AG10803 (cell line): Measurements from ENCODE around the gene CABP1.

ENCODE experiments used
- DNase-seq: peaks from one replicate; pipeline ENCODE4 v3.0.0; 2010; ENCODE audit warnings: low read depth
- H3K4me3 ChIP-seq: 2 replicates; pipeline ENCODE4 v1.5.1; 2011; ENCODE audit warnings: mild to moderate bottlenecking, low read length, control low read depth
- TF ChIP-seq, protein P1 (sequence below): conservative IDR thresholded peaks from 2 replicates; pipeline ENCODE4 v1.5.1; 2011; ENCODE audit warnings: mild to moderate bottlenecking, low read length, control low read depth, inconsistent platforms

Gene CABP1

DNA sequence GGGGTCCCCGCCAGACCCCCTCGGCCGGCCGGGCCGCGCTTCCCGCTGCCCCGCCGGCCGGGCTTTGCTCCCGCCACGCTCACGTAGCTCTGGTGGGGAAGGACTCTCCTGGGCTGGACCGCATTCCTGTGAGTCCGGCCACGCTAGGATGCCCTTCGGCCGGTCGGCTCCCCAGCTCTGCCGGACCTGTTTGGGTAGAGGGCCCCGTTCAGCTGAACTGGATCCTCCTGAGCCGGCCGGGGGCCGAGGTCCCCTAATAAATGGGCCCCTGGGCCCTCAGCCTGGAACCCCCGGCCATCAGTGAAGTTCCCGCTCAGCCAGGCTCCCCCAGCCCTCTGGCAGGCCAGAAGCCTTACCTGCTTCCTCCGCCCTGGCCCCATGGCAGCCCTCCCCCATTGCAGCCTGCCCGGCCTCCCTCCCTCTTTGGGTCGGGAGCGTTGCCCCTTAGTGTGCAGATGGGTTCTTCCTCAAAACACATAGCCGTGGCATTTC lies 70.4 kb downstream of the CABP1 start:
- H3K4me3 ChIP-seq: peak overlapping the region; percentile 77
- DNase-seq: no peak
- TF ChIP-seq, protein P1, sequence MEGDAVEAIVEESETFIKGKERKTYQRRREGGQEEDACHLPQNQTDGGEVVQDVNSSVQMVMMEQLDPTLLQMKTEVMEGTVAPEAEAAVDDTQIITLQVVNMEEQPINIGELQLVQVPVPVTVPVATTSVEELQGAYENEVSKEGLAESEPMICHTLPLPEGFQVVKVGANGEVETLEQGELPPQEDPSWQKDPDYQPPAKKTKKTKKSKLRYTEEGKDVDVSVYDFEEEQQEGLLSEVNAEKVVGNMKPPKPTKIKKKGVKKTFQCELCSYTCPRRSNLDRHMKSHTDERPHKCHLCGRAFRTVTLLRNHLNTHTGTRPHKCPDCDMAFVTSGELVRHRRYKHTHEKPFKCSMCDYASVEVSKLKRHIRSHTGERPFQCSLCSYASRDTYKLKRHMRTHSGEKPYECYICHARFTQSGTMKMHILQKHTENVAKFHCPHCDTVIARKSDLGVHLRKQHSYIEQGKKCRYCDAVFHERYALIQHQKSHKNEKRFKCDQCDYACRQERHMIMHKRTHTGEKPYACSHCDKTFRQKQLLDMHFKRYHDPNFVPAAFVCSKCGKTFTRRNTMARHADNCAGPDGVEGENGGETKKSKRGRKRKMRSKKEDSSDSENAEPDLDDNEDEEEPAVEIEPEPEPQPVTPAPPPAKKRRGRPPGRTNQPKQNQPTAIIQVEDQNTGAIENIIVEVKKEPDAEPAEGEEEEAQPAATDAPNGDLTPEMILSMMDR: no peak

DNA sequence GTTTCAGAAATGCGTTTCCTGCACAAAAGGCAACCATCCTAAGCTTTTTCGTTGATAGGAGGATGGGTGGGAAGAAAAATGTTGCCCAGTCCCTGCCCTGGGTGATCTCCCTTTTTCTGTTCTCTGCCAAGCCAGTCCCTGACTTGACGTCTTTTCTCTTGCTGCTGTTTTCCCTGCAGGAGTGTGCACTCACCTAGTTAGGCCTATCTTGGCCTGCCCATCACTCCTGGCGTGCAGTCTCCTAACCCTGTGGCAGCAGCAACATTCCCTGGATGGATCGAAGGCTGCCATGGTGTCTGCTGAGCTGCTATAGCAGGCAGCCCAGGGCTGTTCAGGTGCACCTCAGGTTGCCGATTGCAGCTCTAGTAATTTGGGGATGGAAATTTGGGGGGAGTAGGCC lies 71.0 kb downstream of the CABP1 start:
- H3K4me3 ChIP-seq: peak overlapping the region; percentile 77
- DNase-seq: no peak
- TF ChIP-seq, protein P1: no peak

DNA sequence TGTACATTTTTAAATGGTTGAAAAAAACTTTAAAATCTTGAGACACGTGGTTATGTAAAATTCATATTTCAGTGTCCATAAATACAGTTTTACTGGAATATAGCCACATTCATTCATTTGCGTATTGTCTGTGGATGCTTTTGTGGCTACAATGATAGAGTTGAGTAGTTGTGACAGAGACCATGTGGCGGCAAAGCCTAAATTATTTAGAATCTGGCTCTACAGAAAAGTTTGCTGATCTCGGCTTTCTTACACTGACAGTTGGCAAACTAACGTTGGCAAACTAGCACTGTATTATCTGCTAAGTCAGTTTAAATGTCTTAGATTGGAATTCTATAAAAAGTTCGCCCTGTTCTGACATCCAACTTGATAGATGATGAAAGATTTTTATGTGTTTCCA lies 72.2 kb downstream of the CABP1 start:
- no peak overlapping the region for H3K4me3 ChIP-seq
- TF ChIP-seq, protein P1: no peak
- DNase-seq: no peak

DNA sequence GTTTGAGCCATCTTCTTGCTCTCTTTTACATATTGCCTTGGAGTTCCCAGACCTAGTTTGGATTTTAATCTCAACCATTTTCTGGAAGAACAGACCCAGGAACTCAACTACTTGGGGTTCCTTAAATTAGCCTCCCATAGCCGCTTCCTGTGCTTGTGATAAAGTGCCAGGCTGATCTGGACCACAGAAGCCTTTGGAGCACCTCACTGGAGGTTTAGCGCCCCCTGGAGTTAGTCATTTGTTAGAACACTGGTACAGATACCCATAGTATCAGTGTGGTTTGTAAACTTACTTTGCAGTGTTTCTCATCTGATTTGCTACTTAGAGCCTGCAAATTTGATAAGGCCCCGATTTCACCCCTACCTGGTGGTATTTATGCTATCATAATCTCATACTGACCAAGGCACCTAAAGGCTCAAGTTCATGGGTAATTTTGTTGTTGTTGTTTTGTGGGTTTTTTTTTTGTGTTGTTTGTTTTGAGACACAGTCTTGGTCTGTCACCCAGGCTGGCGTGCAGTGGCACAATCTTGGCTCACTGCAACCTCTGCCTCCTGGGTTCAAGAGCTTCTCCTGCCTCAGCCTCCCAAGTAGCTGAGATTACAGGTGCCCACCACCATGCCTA lies 73.5 kb downstream of the CABP1 start:
- H3K4me3 ChIP-seq: no peak overlapping the region
- TF ChIP-seq, protein P1: peak; percentile 91
- DNase-seq: peak; percentile 81
